Measurements from ENCODE around the gene SPAG16.

SPAG16 gene

DNA sequence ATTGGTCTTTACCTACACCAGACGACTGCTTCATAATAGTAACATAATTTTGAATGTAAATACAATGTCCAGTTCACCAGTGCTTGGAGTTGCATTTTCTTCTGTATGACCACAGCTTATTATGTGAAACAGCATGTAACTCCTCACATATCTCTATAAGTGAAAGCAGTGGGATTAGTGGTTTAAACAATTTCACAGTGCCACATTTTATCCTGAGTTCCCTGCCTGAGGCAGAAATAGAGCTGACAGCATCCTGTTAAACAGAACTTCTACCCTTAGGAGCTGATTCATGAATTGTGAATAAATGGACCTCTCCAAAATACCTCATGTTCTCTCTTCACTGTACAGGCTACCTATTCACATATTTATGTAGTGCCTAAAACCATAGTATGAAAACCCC lies 584.3 kb downstream of the SPAG16 start:
- TF ChIP-seq, protein P1, sequence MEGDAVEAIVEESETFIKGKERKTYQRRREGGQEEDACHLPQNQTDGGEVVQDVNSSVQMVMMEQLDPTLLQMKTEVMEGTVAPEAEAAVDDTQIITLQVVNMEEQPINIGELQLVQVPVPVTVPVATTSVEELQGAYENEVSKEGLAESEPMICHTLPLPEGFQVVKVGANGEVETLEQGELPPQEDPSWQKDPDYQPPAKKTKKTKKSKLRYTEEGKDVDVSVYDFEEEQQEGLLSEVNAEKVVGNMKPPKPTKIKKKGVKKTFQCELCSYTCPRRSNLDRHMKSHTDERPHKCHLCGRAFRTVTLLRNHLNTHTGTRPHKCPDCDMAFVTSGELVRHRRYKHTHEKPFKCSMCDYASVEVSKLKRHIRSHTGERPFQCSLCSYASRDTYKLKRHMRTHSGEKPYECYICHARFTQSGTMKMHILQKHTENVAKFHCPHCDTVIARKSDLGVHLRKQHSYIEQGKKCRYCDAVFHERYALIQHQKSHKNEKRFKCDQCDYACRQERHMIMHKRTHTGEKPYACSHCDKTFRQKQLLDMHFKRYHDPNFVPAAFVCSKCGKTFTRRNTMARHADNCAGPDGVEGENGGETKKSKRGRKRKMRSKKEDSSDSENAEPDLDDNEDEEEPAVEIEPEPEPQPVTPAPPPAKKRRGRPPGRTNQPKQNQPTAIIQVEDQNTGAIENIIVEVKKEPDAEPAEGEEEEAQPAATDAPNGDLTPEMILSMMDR (IDR thresholded peaks at IDR 0.05; ENCODE audit: low read length) = no peak
- TF ChIP-seq EZH2 (IDR thresholded peaks at IDR 0.05; ENCODE audit: borderline replicate concordance, low read length) = no peak
- H2AFZ ChIP-seq (ENCODE audit: low read length) = no peak overlapping the region
- no peaks in the 10 kb centered on the region for H3K9me3 ChIP-seq (ENCODE audit: low read length)
- no peak overlapping the region for H3K27ac ChIP-seq (ENCODE audit: low read depth, low read length, poor library complexity, severe bottlenecking)
- H3K27me3 ChIP-seq (ENCODE audit: insufficient read depth, low read length) = no peaks in the 10 kb centered on the region
- H3K9me2 ChIP-seq (ENCODE audit: low read depth, low read length) = no peaks in the 10 kb centered on the region
- no peaks in the 10 kb centered on the region for H3F3A ChIP-seq (ENCODE audit: insufficient read depth, low read length)
- H3K36me3 ChIP-seq (ENCODE audit: insufficient read depth, low read length) = no peaks in the 10 kb centered on the region
- H3K79me2 ChIP-seq (ENCODE audit: insufficient read depth, low read length) = no peaks in the 10 kb centered on the region
- H3K9ac ChIP-seq (ENCODE audit: low read length) = no peak overlapping the region
- no peak overlapping the region for H3K4me2 ChIP-seq (ENCODE audit: low read length)
- no peaks in the 10 kb centered on the region for H3K4me1 ChIP-seq (ENCODE audit: insufficient read depth, low read length, severe bottlenecking)
- no peak overlapping the region for H3K4me3 ChIP-seq (ENCODE audit: low read depth, low read length, poor library complexity, severe bottlenecking)
- no peaks in the 10 kb centered on the region for H4K20me1 ChIP-seq (ENCODE audit: insufficient read depth, low read length)

DNA sequence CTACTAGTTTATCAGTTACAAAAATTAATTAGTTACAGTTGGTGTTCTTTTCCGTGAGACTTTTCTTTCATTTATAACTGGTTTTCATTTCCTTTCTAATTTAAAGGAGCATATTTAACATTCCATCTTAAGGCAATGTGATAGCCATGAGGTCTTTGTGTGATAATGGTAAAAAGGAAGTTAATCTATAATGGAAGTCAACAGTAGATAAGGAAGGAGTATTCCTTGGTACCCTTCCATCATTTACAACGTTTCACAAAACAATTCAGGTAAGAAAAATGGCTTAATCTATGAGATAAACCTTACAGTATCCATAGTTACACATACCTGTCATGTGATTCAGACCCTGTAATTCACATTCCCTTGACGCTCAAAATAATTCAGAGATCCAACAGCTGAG lies 601.2 kb downstream of the SPAG16 start:
- TF ChIP-seq, protein P1 (IDR thresholded peaks at IDR 0.05; ENCODE audit: low read length) = no peak
- no peak for TF ChIP-seq EZH2 (IDR thresholded peaks at IDR 0.05; ENCODE audit: borderline replicate concordance, low read length)
- Histone ChIP-seq H3K9me2 (ENCODE audit: low read depth, low read length) (no peaks in the 10 kb centered on the region), H3K27me3 (ENCODE audit: insufficient read depth, low read length) (no peaks in the 10 kb centered on the region)

DNA sequence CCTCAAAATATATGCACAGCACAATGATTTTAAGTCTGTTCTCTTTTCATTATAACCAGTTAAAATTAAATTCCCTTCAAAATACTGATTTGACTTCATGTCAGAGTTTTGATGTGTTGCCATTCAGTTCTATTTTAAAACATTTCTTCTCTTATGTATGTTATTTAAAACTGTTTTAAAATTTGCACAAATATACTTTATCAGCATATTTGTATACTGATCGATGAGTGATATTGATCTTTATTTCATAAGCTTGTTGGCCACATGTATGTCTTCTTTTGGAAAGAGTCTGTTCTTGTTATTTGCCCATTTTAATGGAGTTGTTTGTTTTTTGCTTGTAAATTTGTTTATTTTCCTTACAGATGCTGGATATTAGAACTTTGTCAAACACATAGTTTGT lies 630.2 kb downstream of the SPAG16 start:
- H3K4me1 ChIP-seq (ENCODE audit: insufficient read depth, low read length, severe bottlenecking) = no peaks in the 10 kb centered on the region
- H3K79me2 ChIP-seq (ENCODE audit: insufficient read depth, low read length) = no peaks in the 10 kb centered on the region
- no peak overlapping the region for H3K4me3 ChIP-seq (ENCODE audit: low read depth, low read length, poor library complexity, severe bottlenecking)
- TF ChIP-seq EZH2 (IDR thresholded peaks at IDR 0.05; ENCODE audit: borderline replicate concordance, low read length) = no peak
- TF ChIP-seq, protein P1 (IDR thresholded peaks at IDR 0.05; ENCODE audit: low read length) = no peak
- no peak overlapping the region for H2AFZ ChIP-seq (ENCODE audit: low read length)
- no peaks in the 10 kb centered on the region for H4K20me1 ChIP-seq (ENCODE audit: insufficient read depth, low read length)
- H3K4me2 ChIP-seq (ENCODE audit: low read length) = no peak overlapping the region
- no peaks in the 10 kb centered on the region for H3K36me3 ChIP-seq (ENCODE audit: insufficient read depth, low read length)
- H3K27ac ChIP-seq (ENCODE audit: low read depth, low read length, poor library complexity, severe bottlenecking) = no peak overlapping the region
- no peaks in the 10 kb centered on the region for H3K9me3 ChIP-seq (ENCODE audit: low read length)
- no peaks in the 10 kb centered on the region for H3K9me2 ChIP-seq (ENCODE audit: low read depth, low read length)
- no peaks in the 10 kb centered on the region for H3F3A ChIP-seq (ENCODE audit: insufficient read depth, low read length)
- H3K27me3 ChIP-seq (ENCODE audit: insufficient read depth, low read length) = no peaks in the 10 kb centered on the region
- H3K9ac ChIP-seq (ENCODE audit: low read length) = no peak overlapping the region

More for the DNA sequence above, 601.2 kb downstream of the SPAG16 start:
- Histone ChIP-seq H3K4me3 (ENCODE audit: low read depth, low read length, poor library complexity, severe bottlenecking) (no peak overlapping the region), H3K36me3 (ENCODE audit: insufficient read depth, low read length) (no peaks in the 10 kb centered on the region), H3K9me3 (ENCODE audit: low read length) (no peaks in the 10 kb centered on the region), H3K9ac (ENCODE audit: low read length) (no peak overlapping the region), H3F3A (ENCODE audit: insufficient read depth, low read length) (no peaks in the 10 kb centered on the region), H2AFZ (ENCODE audit: low read length) (no peak overlapping the region), H3K27ac (ENCODE audit: low read depth, low read length, poor library complexity, severe bottlenecking) (no peak overlapping the region), H4K20me1 (ENCODE audit: insufficient read depth, low read length) (no peaks in the 10 kb centered on the region), H3K4me2 (ENCODE audit: low read length) (no peak overlapping the region), H3K4me1 (ENCODE audit: insufficient read depth, low read length, severe bottlenecking) (no peaks in the 10 kb centered on the region), H3K79me2 (ENCODE audit: insufficient read depth, low read length) (no peaks in the 10 kb centered on the region)

All from OCI-LY1 (cell line).